Measurements from ENCODE around the gene SNX8. TPM values are rescaled to one million over a fixed set of nuclear protein-coding genes. Genes with fewer than 3 reads are reported as not detected.
"Not testable (repeated sequence)": the region's sequence is repeated elsewhere in the genome, so short reads cannot be mapped to it uniquely, and the experiment has no call there.

Gene SNX8
- total RNA-seq, 2 experiments from 2014 or later, result 31.7 to 36.8 TPM

DNA sequence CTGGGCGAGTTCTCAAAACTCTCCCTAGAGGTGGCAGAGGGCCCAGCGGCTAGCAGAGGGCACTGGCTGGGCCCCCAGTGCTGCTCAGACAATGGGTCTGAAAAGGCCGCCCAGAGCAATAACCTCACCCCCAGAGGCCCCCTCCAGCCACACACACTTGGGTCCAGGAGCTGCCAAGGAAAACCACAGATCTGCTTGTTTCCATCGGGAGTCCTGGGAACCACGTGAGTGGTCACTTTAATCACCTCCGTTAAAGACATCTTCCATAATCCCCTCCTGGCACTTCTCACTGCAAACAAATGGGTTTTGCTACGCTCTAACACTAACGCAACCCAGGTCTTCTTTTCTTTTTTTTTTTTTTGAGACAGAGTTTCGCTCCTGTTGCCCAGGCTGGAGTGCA is 42.2 kb downstream of the SNX8 start:
- no peak for ATAC-seq
- Mint-ChIP-seq H3K36me3 (ENCODE audit: low read depth) (peaks cover 5% of the 10 kb centered on the region), H3K9me3 (no peaks in the 10 kb centered on the region), H3K27me3 (no peaks in the 10 kb centered on the region), H3K4me3 (no peak overlapping the region), H3K27ac (no peak overlapping the region), H3K4me1 (ENCODE audit: low read depth) (no peaks in the 10 kb centered on the region)
- DNase-seq, result no peak
- CTCF ChIA-PET, result no interaction called here
- TF ChIP-seq, protein P1, sequence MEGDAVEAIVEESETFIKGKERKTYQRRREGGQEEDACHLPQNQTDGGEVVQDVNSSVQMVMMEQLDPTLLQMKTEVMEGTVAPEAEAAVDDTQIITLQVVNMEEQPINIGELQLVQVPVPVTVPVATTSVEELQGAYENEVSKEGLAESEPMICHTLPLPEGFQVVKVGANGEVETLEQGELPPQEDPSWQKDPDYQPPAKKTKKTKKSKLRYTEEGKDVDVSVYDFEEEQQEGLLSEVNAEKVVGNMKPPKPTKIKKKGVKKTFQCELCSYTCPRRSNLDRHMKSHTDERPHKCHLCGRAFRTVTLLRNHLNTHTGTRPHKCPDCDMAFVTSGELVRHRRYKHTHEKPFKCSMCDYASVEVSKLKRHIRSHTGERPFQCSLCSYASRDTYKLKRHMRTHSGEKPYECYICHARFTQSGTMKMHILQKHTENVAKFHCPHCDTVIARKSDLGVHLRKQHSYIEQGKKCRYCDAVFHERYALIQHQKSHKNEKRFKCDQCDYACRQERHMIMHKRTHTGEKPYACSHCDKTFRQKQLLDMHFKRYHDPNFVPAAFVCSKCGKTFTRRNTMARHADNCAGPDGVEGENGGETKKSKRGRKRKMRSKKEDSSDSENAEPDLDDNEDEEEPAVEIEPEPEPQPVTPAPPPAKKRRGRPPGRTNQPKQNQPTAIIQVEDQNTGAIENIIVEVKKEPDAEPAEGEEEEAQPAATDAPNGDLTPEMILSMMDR (IDR thresholded peaks at IDR 0.05), result no peak
- POLR2A ChIA-PET, result no interaction called here
- intact Hi-C loops (cut with micrococcal nuclease), result no loop called here

DNA sequence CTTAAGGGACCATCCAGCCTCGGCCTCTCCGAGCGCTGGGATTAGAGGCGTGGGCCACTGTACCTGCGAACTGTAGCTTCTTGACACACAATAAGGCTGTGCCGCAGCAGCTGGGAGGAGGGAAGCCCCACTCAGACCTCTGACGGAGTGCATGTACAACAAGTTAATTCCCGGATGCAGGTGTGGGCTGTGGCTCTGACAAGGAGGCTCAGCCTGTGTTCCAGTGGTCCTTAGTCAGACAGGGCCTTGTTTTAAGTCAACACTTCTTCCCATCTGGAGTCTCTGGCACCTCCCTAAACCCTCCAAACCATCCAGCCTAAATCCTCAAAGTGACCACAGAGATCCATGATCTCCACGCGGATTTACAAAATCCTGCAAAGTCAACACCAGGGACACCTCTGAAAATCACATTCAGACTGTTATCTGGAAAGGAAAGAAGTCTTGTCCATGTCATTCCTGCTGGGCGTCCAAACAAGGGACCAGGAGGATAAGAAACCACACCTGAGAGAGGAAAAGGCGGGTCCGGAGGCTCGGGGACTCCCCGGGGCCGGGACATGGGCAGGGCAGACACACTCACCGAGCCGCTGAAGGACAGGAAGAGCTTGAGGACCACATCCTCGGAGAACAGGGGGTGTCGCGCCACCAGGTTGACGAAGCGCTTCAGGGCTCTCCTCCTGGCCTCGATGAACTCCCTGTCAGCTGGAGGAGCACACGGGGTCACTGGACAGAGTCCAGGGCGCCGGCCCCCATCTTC is 42.8 kb downstream of the SNX8 start:
- Mint-ChIP-seq H3K27me3 (no peaks in the 10 kb centered on the region), H3K36me3 (ENCODE audit: low read depth) (peaks cover 5% of the 10 kb centered on the region), H3K9me3 (no peaks in the 10 kb centered on the region), H3K27ac (no peak overlapping the region), H3K4me3 (no peak overlapping the region), H3K4me1 (ENCODE audit: low read depth) (no peaks in the 10 kb centered on the region)
- intact Hi-C loops (cut with micrococcal nuclease), result no loop called here
- ATAC-seq (no peak), DNase-seq (no peak)
- ChIA-PET CTCF (no interaction called here), POLR2A (no interaction called here)
- TF ChIP-seq, protein P1 (IDR thresholded peaks at IDR 0.05), result no peak

DNA sequence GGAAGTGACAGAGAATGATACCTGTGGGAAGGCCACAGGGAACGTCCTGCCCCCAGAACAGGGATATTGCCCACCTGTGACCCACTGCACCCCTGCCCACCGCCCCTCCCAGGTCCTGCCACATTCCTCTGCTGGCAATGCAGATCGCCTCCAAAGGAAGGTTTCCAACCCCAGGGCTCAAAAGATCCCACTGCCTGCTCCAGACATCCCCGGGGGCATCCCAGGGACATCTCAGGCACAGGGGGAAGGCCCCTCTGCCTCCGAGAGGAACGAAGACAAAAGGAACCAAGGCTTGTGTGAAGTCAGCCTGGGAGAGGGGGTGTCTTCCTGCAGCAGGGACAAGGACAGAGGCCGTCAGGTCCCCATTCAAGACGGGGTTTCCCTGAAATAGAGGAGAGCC is 43.7 kb downstream of the SNX8 start:
- Mint-ChIP-seq H3K4me3 (no peak overlapping the region), H3K36me3 (ENCODE audit: low read depth) (peaks cover 5% of the 10 kb centered on the region), H3K27me3 (no peaks in the 10 kb centered on the region), H3K27ac (no peak overlapping the region), H3K4me1 (ENCODE audit: low read depth) (no peaks in the 10 kb centered on the region), H3K9me3 (no peaks in the 10 kb centered on the region)
- POLR2A ChIA-PET, result no interaction called here
- CTCF ChIA-PET, result no interaction called here
- DNase-seq, result no peak
- ATAC-seq, result no peak
- TF ChIP-seq, protein P1 (IDR thresholded peaks at IDR 0.05), result no peak
- intact Hi-C loops (cut with micrococcal nuclease), result no loop called here

DNA sequence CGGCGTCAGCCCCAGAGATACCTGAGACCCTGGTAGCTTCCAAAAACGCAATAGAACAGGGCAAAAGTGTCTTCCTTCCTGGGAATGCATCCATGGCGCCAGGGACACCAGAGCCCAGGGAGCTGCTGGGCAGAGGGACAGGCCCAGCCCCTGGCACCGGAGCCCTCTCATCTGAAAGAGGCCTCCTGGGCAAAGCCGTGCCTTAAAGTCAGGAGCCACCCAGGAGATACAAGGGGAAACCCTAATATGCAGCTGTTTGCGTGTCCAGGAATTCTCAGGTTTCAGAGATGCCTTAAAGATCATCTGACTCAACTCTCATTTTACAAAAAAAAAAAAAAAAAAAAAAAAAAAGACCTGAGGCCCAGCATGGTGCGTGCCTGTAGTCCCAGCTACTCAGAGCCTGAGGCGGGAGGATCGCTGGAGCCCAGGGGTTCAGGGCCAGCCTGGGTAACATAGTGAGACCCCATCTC is 44.2 kb downstream of the SNX8 start:
- ChIA-PET CTCF (no interaction called here), POLR2A (no interaction called here)
- Mint-ChIP-seq H3K27me3 (no peaks in the 10 kb centered on the region), H3K36me3 (ENCODE audit: low read depth) (peaks cover 5% of the 10 kb centered on the region), H3K4me3 (no peak overlapping the region), H3K4me1 (ENCODE audit: low read depth) (no peaks in the 10 kb centered on the region), H3K27ac (no peak overlapping the region), H3K9me3 (no peaks in the 10 kb centered on the region)
- TF ChIP-seq, protein P1 (IDR thresholded peaks at IDR 0.05), result no peak
- DNase-seq (no peak), ATAC-seq (no peak)
- intact Hi-C loops (cut with micrococcal nuclease), result no loop called here

DNA sequence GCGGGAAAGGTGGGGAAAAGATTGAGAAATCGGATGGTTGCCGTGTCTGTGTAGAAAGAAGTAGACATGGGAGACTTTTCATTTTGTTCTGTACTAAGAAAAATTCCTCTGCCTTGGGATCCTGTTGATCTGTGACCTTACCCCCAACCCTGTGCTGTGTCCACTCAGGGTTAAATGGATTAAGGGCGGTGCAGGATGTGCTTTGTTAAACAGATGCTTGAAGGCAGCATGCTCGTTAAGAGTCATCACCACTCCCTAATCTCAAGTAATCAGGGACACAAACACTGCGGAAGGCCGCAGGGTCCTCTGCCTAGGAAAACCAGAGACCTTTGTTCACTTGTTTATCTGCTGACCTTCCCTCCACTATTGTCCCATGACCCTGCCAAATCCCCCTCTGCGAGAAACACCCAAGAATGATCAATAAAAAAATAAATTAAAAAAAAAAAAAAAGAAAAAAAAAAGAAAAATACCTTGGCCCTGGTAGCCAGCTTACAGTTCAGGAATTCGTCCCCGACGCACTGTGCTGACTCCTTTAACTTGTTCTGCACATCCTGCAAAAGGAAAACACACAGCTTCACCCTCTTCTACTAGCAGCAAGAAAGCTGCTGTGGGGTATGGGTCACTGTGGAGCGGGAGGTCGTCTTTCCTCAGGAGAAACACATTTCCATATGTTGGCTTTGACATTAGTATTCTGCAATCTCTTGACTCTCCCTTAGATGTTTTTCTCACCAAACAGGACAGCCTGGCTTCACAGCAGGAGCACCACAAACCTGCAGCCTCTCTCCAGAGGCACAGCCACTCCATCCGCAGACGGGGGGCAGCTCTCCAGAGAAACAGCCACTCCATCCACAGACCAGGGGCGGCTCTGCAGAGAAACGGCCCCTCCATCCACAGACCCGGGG is 44.9 kb downstream of the SNX8 start:
- H3K4me3 Mint-ChIP-seq; H3K9me3 Mint-ChIP-seq; H3K27ac Mint-ChIP-seq; intact Hi-C loops (cut with micrococcal nuclease); POLR2A ChIA-PET; H3K36me3 Mint-ChIP-seq (ENCODE audit: low read depth); CTCF ChIA-PET; DNase-seq; ATAC-seq; H3K4me1 Mint-ChIP-seq (ENCODE audit: low read depth); H3K27me3 Mint-ChIP-seq: not testable (repeated sequence)

Measured in activated CD8-positive, alpha-beta T cell treated with anti-CD3 and anti-CD28 coated beads for 36 hours (primary cell).